Lung (tissue), 12 donors: Measurements from ENCODE around the gene CBX7. TPM values are rescaled to one million over a fixed set of nuclear protein-coding genes. Genes with fewer than 3 reads are reported as not detected.
"Not testable (repeated sequence)": the region's sequence is repeated elsewhere in the genome, so short reads cannot be mapped to it uniquely, and the experiment has no call there.

Experiments used
- ATAC-seq: fragments of 200-7000 bp; cut with Tn5 transposase; one replicate; pipeline ENCODE4 v1.9.1; 2020; ENCODE audit warnings: moderate number of reproducible peaks; ENCODE audit not compliant: insufficient read depth, low FRiP score
- DNase-seq, 3 donors: peaks; one replicate each; pipeline ENCODE4 v3.0.0-alpha.2; 2013 to 2017
- H3K27ac ChIP-seq, 2 donors: one replicate each; pipeline ENCODE4 v1.5.1; 2013; ENCODE audit warnings: mild to moderate bottlenecking in 2 of 2, moderate library complexity in 2 of 2, control low read depth in 1 of 2, inconsistent platforms in 1 of 2, low read depth in 1 of 2, low read length in 1 of 2
- H3K27me3 ChIP-seq, 3 donors: one replicate each; pipeline ENCODE4 v1.5.1; 2013; ENCODE audit warnings: low read length in 2 of 3; ENCODE audit not compliant: control insufficient read depth in 3 of 3, insufficient read depth in 3 of 3
- H3K36me3 ChIP-seq, 4 donors: one replicate each; pipeline ENCODE4 v1.5.1; 2013; ENCODE audit warnings: low read length in 4 of 4, mild to moderate bottlenecking in 1 of 4, moderate library complexity in 1 of 4; ENCODE audit not compliant: control insufficient read depth in 4 of 4, insufficient read depth in 4 of 4
- H3K4me1 ChIP-seq, 5 donors: one replicate each; pipeline ENCODE4 v1.5.1; 2013; ENCODE audit warnings: low read length in 5 of 5, mild to moderate bottlenecking in 2 of 5, moderate library complexity in 1 of 5; ENCODE audit not compliant: control insufficient read depth in 5 of 5, insufficient read depth in 5 of 5
- H3K4me3 ChIP-seq: one replicate; pipeline ENCODE4 v1.5.1; 2013; ENCODE audit warnings: mild to moderate bottlenecking, control low read depth, moderate library complexity
- H3K9ac ChIP-seq, 2 donors: one replicate each; pipeline ENCODE4 v1.5.1; 2013; ENCODE audit warnings: low read length in 2 of 2, control low read depth in 1 of 2; ENCODE audit not compliant: insufficient read depth in 1 of 2
- H3K9me3 ChIP-seq, 4 donors: one replicate each; pipeline ENCODE4 v1.5.1; 2013; ENCODE audit warnings: low read length in 3 of 4, mild to moderate bottlenecking in 1 of 4, moderate library complexity in 1 of 4; ENCODE audit not compliant: control insufficient read depth in 4 of 4, insufficient read depth in 3 of 4
- WGBS, 2 donors: extraction: QIAGEN DNeasy Blood & Tissue Kit; methylation state at CpG; one replicate each; pipeline ENCODE4 v1.1.7; 2013; 5-methylcytosine and 5-hydroxymethylcytosine counted together
- polyA plus RNA-seq, 2 donors: library from polyadenylated mRNA; stranded (reverse); fragments of 200-250 nt; gene quantifications; one replicate each; pipeline ENCODE4 v1.2.1, GENCODE V29; 2013
- total RNA-seq, 2 donors: library from RNA; depleted of rRNA in 1 of 2; stranded (reverse); fragments of >200 nt in 1 of 2; gene quantifications; one replicate each; pipeline ENCODE4 v1.2.1, GENCODE V29; 2014 to 2021
- TF ChIP-seq, protein P1 (sequence below): IDR thresholded peaks from 2 replicates; pipeline ENCODE4 v1.5.1; 2012; ENCODE audit warnings: mild to moderate bottlenecking; ENCODE audit errors: control extremely low read depth, extremely low read depth
- donor health status: control.
- donor health status: control.
- donor health status: Bipolar disorder and iron deficiency.
- donor health status: healthy.
- donor health status: DM: yes; HTN: yes; CAD: no.

CBX7 gene
- total and polyA plus RNA-seq, 4 donors, result 18.1 to 27.8 (median 20.9) TPM

DNA sequence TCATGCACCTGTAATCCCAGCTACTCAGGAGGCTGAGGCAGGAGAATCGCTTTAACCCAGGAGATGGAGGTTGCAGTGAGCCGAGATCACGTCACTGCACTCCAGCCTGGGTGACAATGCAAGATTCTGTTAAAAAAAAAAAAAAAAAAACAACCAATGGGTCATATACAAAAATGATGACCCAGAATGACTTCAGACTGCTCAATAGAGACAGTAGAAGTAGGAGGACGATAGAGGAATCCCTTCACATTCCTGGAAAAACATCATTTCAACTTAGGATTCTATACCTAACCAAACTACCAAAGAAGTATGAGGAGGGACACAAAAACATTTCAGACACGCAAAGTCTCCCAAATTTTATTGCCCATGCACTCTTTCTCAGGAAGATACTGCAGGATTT is 14.1 kb upstream of the CBX7 start:
- Histone ChIP-seq H3K9me3 (no peaks in the 10 kb centered on the region), H3K4me1 (peaks cover 0 to 7% (median 0%) of the 10 kb centered on the region in 5 donors), H3K36me3 (no peaks in the 10 kb centered on the region), H3K9ac (no peak overlapping the region), H3K4me3 (no peak overlapping the region), H3K27me3 (no peaks in the 10 kb centered on the region), H3K27ac (no peak overlapping the region)
- TF ChIP-seq, protein P1, sequence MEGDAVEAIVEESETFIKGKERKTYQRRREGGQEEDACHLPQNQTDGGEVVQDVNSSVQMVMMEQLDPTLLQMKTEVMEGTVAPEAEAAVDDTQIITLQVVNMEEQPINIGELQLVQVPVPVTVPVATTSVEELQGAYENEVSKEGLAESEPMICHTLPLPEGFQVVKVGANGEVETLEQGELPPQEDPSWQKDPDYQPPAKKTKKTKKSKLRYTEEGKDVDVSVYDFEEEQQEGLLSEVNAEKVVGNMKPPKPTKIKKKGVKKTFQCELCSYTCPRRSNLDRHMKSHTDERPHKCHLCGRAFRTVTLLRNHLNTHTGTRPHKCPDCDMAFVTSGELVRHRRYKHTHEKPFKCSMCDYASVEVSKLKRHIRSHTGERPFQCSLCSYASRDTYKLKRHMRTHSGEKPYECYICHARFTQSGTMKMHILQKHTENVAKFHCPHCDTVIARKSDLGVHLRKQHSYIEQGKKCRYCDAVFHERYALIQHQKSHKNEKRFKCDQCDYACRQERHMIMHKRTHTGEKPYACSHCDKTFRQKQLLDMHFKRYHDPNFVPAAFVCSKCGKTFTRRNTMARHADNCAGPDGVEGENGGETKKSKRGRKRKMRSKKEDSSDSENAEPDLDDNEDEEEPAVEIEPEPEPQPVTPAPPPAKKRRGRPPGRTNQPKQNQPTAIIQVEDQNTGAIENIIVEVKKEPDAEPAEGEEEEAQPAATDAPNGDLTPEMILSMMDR, result no peak
- 94 to 99% methylated on average over 5 of the region's 5 CpGs for WGBS, 2 donors
- DNase-seq (no peak), ATAC-seq (no peak)

DNA sequence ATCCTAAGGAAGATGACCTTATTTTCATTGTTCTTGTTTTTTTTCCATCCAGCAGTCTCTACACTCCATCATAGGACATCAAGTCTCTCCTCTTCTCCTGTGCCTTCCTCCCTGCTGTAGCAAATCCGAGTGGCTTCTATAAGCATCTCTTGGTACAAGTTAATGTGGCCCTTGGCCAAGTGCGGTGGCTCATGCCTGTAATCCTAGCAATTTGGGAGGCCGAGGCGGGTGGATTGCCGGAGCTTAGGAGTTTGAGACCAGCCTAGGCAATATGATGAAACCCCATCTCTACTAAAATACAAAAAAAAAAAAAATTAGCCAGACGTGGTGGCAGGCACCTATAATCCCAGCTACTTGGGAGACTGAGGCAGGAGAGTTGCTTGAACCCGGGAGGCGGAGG is 3.6 kb upstream of the CBX7 start:
- not testable (repeated sequence) for H3K9me3 ChIP-seq, DNase-seq, ATAC-seq, H3K27ac ChIP-seq, H3K4me3 ChIP-seq, H3K36me3 ChIP-seq, H3K4me1 ChIP-seq, H3K9ac ChIP-seq
- H3K27me3 ChIP-seq, result peaks cover 0 to 32% (median 25%) of the 10 kb centered on the region in 3 donors
- WGBS, 2 donors, result 90% methylated on average over 8 of the region's 8 CpGs

DNA sequence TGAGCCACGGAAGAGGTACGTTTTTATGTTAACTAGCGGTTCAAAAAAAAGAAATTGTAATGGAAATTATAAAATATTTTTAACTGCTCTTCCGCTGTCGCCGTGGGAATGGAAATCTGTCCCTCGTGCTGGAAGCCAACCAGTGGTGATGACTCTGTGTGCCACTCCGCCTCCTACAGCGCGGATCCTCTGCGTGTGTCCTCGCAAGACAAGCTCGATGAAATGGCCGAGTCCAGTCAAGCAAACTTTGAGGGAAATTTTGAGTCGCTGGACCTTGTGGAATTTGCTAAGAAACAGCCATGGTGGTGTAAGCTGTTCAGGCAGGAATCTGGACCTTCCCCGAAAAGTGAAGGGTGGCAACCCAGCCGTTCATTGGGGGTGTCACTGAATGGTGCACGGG is 2.9 kb upstream of the CBX7 start:
- Histone ChIP-seq H3K4me3 (no peak overlapping the region), H3K4me1 (peaks cover 0 to 4% (median 0%) of the 10 kb centered on the region in 5 donors), H3K36me3 (no peaks in the 10 kb centered on the region), H3K9me3 (no peaks in the 10 kb centered on the region), H3K27ac (no peak overlapping the region), H3K9ac (no peak overlapping the region), H3K27me3 (peaks cover 0 to 32% (median 25%) of the 10 kb centered on the region in 3 donors)
- no peak for DNase-seq
- ATAC-seq, result no peak
- WGBS, 2 donors, result 89 to 90% methylated on average over 18 of the region's 18 CpGs
- TF ChIP-seq, protein P1, result no peak

DNA sequence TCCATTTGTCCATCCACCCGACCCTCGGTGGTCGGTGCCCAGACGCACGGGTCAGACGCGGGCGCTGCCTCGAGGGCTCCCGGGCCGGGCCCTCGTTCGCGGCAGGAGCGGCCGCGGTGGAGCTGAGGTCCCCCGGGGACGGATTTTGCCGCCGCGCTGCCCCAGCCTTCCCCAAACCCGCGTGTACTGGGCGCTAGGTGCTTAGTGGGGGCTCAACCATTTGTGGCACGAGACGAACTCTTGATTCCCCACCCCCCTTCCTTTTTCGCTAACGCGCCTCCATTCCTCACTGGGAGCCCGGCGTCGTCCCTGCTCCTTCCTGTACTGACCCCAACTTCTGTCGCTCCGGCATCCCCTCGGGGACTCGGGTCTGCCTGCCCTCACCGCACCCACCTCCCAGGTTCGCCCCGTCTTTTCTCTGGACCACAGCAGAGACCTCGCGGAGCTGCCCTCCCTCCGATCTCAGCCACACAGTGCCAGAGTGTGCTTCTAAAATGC is 789 bp upstream of the CBX7 start:
- no peak for ATAC-seq

More for the DNA sequence above, 789 bp upstream of the CBX7 start:
- Histone ChIP-seq H3K27me3 (peaks cover 0 to 32% (median 21%) of the 10 kb centered on the region in 3 donors), H3K36me3 (peaks cover 0 to 5% (median 0%) of the 10 kb centered on the region in 4 donors), H3K9me3 (no peaks in the 10 kb centered on the region), H3K27ac (peak overlapping the region; percentile 96), H3K4me3 (peak overlapping the region; percentile 56), H3K4me1 (peaks cover 0 to 8% (median 0%) of the 10 kb centered on the region in 5 donors), H3K9ac (peak overlapping the region in 1 of 2 donors; percentile 65)
- peak in 1 of 3 donors; percentile 18 for DNase-seq
- TF ChIP-seq, protein P1, result no peak
- WGBS, 2 donors, result 2 to 3% methylated on average over 39 to 43 of the region's 43 CpGs
